Measurements from ENCODE around the gene SPAG5. TPM values are rescaled to one million over a fixed set of nuclear protein-coding genes. Genes with fewer than 3 reads are reported as not detected.

Gene SPAG5
- total and polyA plus RNA-seq, 9 of the 15 experiments (the other 6 are each of a cell fraction or from before 2014, with no cell fraction given) = 94.4 to 286 (median 151) TPM

DNA sequence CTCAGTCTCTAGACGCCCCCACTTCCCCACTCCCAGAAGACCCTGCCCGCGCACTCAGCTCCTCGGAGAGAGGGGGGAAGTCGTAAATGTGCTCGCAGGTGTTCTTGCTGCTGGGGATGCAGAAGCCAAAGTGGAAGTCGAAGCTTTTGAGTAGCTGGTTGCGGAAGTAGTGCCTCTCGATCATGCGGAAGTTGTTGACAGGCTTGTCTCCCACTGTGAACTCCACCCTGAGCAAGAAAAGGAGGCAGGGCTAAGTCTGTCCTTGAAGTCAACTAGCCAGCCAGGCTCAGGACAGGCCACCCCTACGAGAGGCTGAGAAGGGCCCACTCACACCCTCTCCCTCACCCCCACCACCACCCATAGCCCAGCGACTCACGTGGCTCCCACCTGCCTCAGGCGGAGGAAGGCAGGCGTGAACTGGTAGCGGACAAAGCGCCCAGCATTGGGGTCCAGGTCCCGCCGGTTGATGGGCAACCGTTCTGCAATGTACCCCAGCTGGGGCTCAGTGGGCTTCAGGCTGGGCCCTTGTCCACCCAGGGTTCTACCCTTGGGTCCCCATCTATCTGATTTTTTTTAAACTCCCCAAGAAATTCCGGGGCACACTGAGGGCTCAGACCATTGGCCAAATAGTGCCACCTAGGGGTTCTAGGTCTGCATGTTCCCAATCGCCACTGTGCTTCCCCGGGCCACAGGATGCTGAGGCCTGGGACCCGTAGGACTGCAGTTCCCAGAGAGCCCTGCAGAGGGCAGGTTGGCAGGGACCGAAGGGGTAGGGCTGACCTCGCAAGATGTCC, 51.0 kb downstream of the SPAG5 start:
- peak; percentile 23 for FAIRE-seq
- no peak overlapping the region for H3K27ac ChIP-seq (ENCODE audit: extremely low read depth, low read depth, low read length)
- peaks cover 5% of the 10 kb centered on the region; the same call in 1 of the 3 replicates for H3K36me3 ChIP-seq (ENCODE audit: control insufficient read depth, insufficient read depth, low read length)
- DNase-seq (ENCODE audit: extremely low read depth in 1 of 4, low spot score in 3 of 4) = peak; percentile 58 to 76 (median 66)
- ChIA-PET CTCF (ENCODE audit: low intra/inter-chr PET ratio) (no interaction called here), POLR2A (interaction anchor here (0.6 to 1.4 kb wide), 4 partner anchors 12 to 61 kb away, joined by 3 read pairs; no protein-coding TSS in a partner anchor)
- H3K9me3 ChIP-seq (replicated peaks; ENCODE audit: control insufficient read depth, insufficient read depth, low read depth, low read length) = no peaks in the 10 kb centered on the region
- no peak overlapping the region for H3K4me3 ChIP-seq
- 67% methylated on average over 23 of the region's 26 CpGs for WGBS (ENCODE audit: insufficient coverage, low coverage, missing lambda C conversion rate)
- in situ Hi-C loops (cut with MboI) (no loop called here), intact Hi-C loops (cut with micrococcal nuclease) (loop anchor here (5.0 kb wide), 1 partner anchor 36 kb away; no protein-coding TSS in a partner anchor)
- H2AFZ ChIP-seq (ENCODE audit: low read depth, low read length) = no peak overlapping the region
- TF ChIP-seq MYNN (IDR thresholded peaks at IDR 0.05) (peak; percentile 73; the same call in 1 of the 2 replicates), MYNN (CRISPR knock-in tag; IDR thresholded peaks at IDR 0.05) (no peak), SLC30A9 (CRISPR knock-in tag; IDR thresholded peaks at IDR 0.05) (no peak), RCOR1 (IDR thresholded peaks at IDR 0.05; ENCODE audit: borderline replicate concordance in 1 of 2, low read depth in 2 of 2, low read length in 2 of 2) (peak in 1 of 2 experiments; percentile 41; a peak in 1 of 4 replicates), RAD21 (CRISPR knock-in tag; conservative IDR thresholded peaks at IDR 0.05 in 1 of 2, IDR thresholded peaks at IDR 0.05 in 1 of 2) (peak; percentile 26 to 46; a peak in 2 of 4 replicates), HSF4 (CRISPR knock-in tag; IDR thresholded peaks at IDR 0.05; ENCODE audit: borderline replicate concordance) (no peak), POLR2AphosphoS2 (IDR thresholded peaks at IDR 0.05; ENCODE audit: low read length) (no peak), RBFOX2 (IDR thresholded peaks at IDR 0.05; ENCODE audit: low read depth, low read length) (0 out of 2 replicates have a peak, but pooled peaks have one; percentile 38), ZNF668 (CRISPR knock-in tag; IDR thresholded peaks at IDR 0.05) (no peak), KDM2B (CRISPR knock-in tag; IDR thresholded peaks at IDR 0.05) (no peak), XRCC5 (IDR thresholded peaks at IDR 0.05; ENCODE audit: low read depth, low read length) (peak; percentile 45; the same call in 1 of the 2 replicates), CTCFL (IDR thresholded peaks at IDR 0.05; ENCODE audit: borderline replicate concordance, insufficient read depth, low read depth, low read length, poor library complexity, severe bottlenecking) (peak; percentile 39), HNRNPL (IDR thresholded peaks at IDR 0.05; ENCODE audit: low read depth, low read length) (0 out of 2 replicates have a peak, but pooled peaks have one; percentile 40), SMC3 (conservative IDR thresholded peaks at IDR 0.05; ENCODE audit: insufficient read depth, low read depth, low read length) (0 out of 2 replicates have a peak, but pooled peaks have one; percentile 17)
- TF ChIP-seq, protein P1, sequence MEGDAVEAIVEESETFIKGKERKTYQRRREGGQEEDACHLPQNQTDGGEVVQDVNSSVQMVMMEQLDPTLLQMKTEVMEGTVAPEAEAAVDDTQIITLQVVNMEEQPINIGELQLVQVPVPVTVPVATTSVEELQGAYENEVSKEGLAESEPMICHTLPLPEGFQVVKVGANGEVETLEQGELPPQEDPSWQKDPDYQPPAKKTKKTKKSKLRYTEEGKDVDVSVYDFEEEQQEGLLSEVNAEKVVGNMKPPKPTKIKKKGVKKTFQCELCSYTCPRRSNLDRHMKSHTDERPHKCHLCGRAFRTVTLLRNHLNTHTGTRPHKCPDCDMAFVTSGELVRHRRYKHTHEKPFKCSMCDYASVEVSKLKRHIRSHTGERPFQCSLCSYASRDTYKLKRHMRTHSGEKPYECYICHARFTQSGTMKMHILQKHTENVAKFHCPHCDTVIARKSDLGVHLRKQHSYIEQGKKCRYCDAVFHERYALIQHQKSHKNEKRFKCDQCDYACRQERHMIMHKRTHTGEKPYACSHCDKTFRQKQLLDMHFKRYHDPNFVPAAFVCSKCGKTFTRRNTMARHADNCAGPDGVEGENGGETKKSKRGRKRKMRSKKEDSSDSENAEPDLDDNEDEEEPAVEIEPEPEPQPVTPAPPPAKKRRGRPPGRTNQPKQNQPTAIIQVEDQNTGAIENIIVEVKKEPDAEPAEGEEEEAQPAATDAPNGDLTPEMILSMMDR (IDR thresholded peaks at IDR 0.05 in 2 of 3, conservative IDR thresholded peaks at IDR 0.05 in 1 of 3; ENCODE audit: insufficient read depth in 2 of 3, low read depth in 1 of 3, low read length in 3 of 3) = peak; percentile 81 to 89 (median 87)
- H3K9me1 ChIP-seq (ENCODE audit: control insufficient read depth, insufficient read depth, low read length) = peaks cover 4% of the 10 kb centered on the region
- peaks cover 6 to 16% of the 10 kb centered on the region in 2 experiments; a peak in 4 of 5 replicates for H3K4me1 ChIP-seq (replicated peaks in 1 of 2; ENCODE audit: control insufficient read depth in 2 of 2, insufficient read depth in 2 of 2, low read length in 2 of 2)
- ATAC-seq = peak; percentile 34
- peaks cover 2% of the 10 kb centered on the region; the same call in 1 of the 2 replicates for H4K20me1 ChIP-seq (replicated peaks; ENCODE audit: control insufficient read depth, insufficient read depth, low read length)
- H3K27me3 ChIP-seq (ENCODE audit: control insufficient read depth in 2 of 2, insufficient read depth in 2 of 2, low read length in 2 of 2) = no peaks in the 10 kb centered on the region
- no peak overlapping the region for H3K9ac ChIP-seq (ENCODE audit: insufficient read depth in 1 of 2, low read depth in 2 of 2, low read length in 2 of 2)
- no peak overlapping the region for H3K4me2 ChIP-seq (ENCODE audit: insufficient read depth, low read length)
- peaks cover 3% of the 10 kb centered on the region; the same call in 2 of the 3 replicates for H3K79me2 ChIP-seq (ENCODE audit: control insufficient read depth, insufficient read depth, low read length)
- BruUV-seq (replicated peaks) = no TSS peak

Data from K562 (cell line).